Central memory CD8-positive, alpha-beta T cell (primary cell): Measurements from ENCODE around the gene INPP4B.
"Not testable (repeated sequence)": the region's sequence is repeated elsewhere in the genome, so short reads cannot be mapped to it uniquely, and the experiment has no call there.

Experiments
- ATAC-seq: fragments of 150-1000 bp; cut with Tn5 transposase; replicated peaks from 2 replicates; pipeline ENCODE4 v1.10.0; 2022; ENCODE audit warnings: mild to moderate bottlenecking, moderate FRiP score, moderate number of reproducible peaks; ENCODE audit not compliant: poor library complexity, severe bottlenecking; ENCODE audit errors: extremely low read depth
- DNase-seq, 2 donors: peaks; one replicate each; pipeline ENCODE4 v3.0.0; 2021; ENCODE audit warnings: low spot score in 2 of 2
- H3K27ac Mint-ChIP-seq: one replicate; pipeline ENCODE4 v1.8.0; 2022; ENCODE audit warnings: low read depth, mild to moderate bottlenecking, moderate library complexity, mixed read lengths
- H3K27me3 Mint-ChIP-seq: one replicate; pipeline ENCODE4 v1.8.0; 2022; ENCODE audit warnings: mixed read lengths
- H3K36me3 Mint-ChIP-seq: one replicate; pipeline ENCODE4 v1.8.0; 2022; ENCODE audit warnings: mild to moderate bottlenecking, moderate library complexity, mixed read lengths; ENCODE audit not compliant: insufficient read depth
- H3K4me1 Mint-ChIP-seq: one replicate; pipeline ENCODE4 v1.8.0; 2022; ENCODE audit warnings: mixed read lengths
- H3K4me3 Mint-ChIP-seq: one replicate; pipeline ENCODE4 v1.8.0; 2022; ENCODE audit warnings: mild to moderate bottlenecking, moderate library complexity, mixed read lengths
- H3K9me3 Mint-ChIP-seq: one replicate; pipeline ENCODE4 v1.8.0; 2022; ENCODE audit warnings: mixed read lengths

Gene INPP4B

GRCh38 chr4:142817442-142817841, 28.7 kb downstream of the INPP4B start:
- Mint-ChIP-seq H3K36me3 (no peaks in the 10 kb centered on the region), H3K27ac (no peak overlapping the region), H3K27me3 (peaks cover 9% of the 10 kb centered on the region), H3K4me3 (no peak overlapping the region), H3K4me1 (peaks cover 7% of the 10 kb centered on the region), H3K9me3 (no peaks in the 10 kb centered on the region)
- no peak for ATAC-seq
- no peak for DNase-seq

GRCh38 chr4:142815834-142816233, 30.3 kb downstream of the INPP4B start:
- Mint-ChIP-seq H3K4me3 (no peak overlapping the region), H3K27me3 (no peaks in the 10 kb centered on the region), H3K36me3 (no peaks in the 10 kb centered on the region), H3K27ac (no peak overlapping the region), H3K9me3 (no peaks in the 10 kb centered on the region), H3K4me1 (peaks cover 7% of the 10 kb centered on the region)
- no peak for ATAC-seq
- DNase-seq, result no peak

GRCh38 chr4:142813388-142813787, 32.7 kb downstream of the INPP4B start:
- DNase-seq (no peak), ATAC-seq (no peak)
- Mint-ChIP-seq H3K27me3 (no peaks in the 10 kb centered on the region), H3K4me3 (no peak overlapping the region), H3K36me3 (no peaks in the 10 kb centered on the region), H3K4me1 (peaks cover 7% of the 10 kb centered on the region), H3K27ac (no peak overlapping the region), H3K9me3 (no peaks in the 10 kb centered on the region)

- no peaks in the 10 kb centered on the region for H3K36me3 Mint-ChIP-seq
- ATAC-seq, result no peak
- no peaks in the 10 kb centered on the region for H3K4me1 Mint-ChIP-seq
- no peaks in the 10 kb centered on the region for H3K9me3 Mint-ChIP-seq
- H3K27ac Mint-ChIP-seq, result no peak overlapping the region
- DNase-seq, result no peak
- H3K4me3 Mint-ChIP-seq, result no peak overlapping the region
- H3K27me3 Mint-ChIP-seq, result no peaks in the 10 kb centered on the region
Observed at GRCh38 chr4:142812091-142812490, 34.0 kb downstream of the INPP4B start.

GRCh38 chr4:142811034-142811433, 35.1 kb downstream of the INPP4B start:
- ATAC-seq (no peak), DNase-seq (no peak)
- H3K4me3 Mint-ChIP-seq, result no peak overlapping the region
- H3K27ac Mint-ChIP-seq, result no peak overlapping the region
- H3K4me1 Mint-ChIP-seq, result no peaks in the 10 kb centered on the region
- no peaks in the 10 kb centered on the region for H3K36me3 Mint-ChIP-seq
- no peaks in the 10 kb centered on the region for H3K9me3 Mint-ChIP-seq
- H3K27me3 Mint-ChIP-seq, result no peaks in the 10 kb centered on the region

- no peaks in the 10 kb centered on the region for H3K27me3 Mint-ChIP-seq
- no peak overlapping the region for H3K27ac Mint-ChIP-seq
- ATAC-seq (no peak), DNase-seq (no peak)
- H3K4me3 Mint-ChIP-seq, result no peak overlapping the region
- no peaks in the 10 kb centered on the region for H3K9me3 Mint-ChIP-seq
- H3K36me3 Mint-ChIP-seq, result no peaks in the 10 kb centered on the region
- H3K4me1 Mint-ChIP-seq, result no peaks in the 10 kb centered on the region
Observed at GRCh38 chr4:142809559-142809958, 36.5 kb downstream of the INPP4B start.

- H3K27me3 Mint-ChIP-seq, result peaks cover 13% of the 10 kb centered on the region
- not testable (repeated sequence) for H3K4me1 Mint-ChIP-seq, H3K27ac Mint-ChIP-seq, H3K9me3 Mint-ChIP-seq, H3K4me3 Mint-ChIP-seq, DNase-seq, H3K36me3 Mint-ChIP-seq, ATAC-seq
Observed at GRCh38 chr4:142803879-142804278, 42.2 kb downstream of the INPP4B start.

- DNase-seq, result no peak
- ATAC-seq, result peak; percentile 19
- no peaks in the 10 kb centered on the region for H3K9me3 Mint-ChIP-seq
- no peak overlapping the region for H3K27ac Mint-ChIP-seq
- H3K4me3 Mint-ChIP-seq, result no peak overlapping the region
- H3K36me3 Mint-ChIP-seq, result no peaks in the 10 kb centered on the region
- peaks cover 23% of the 10 kb centered on the region for H3K27me3 Mint-ChIP-seq
- no peaks in the 10 kb centered on the region for H3K4me1 Mint-ChIP-seq
Observed at GRCh38 chr4:142801966-142802365, 44.1 kb downstream of the INPP4B start.

GRCh38 chr4:142781114-142781513, 65.0 kb downstream of the INPP4B start:
- no peak for DNase-seq
- ATAC-seq, result no peak
- no peak overlapping the region for H3K27ac Mint-ChIP-seq
- H3K36me3 Mint-ChIP-seq, result no peaks in the 10 kb centered on the region
- peaks cover 55% of the 10 kb centered on the region for H3K27me3 Mint-ChIP-seq
- H3K4me3 Mint-ChIP-seq, result no peak overlapping the region
- H3K9me3 Mint-ChIP-seq, result no peaks in the 10 kb centered on the region
- no peaks in the 10 kb centered on the region for H3K4me1 Mint-ChIP-seq

- H3K4me3 Mint-ChIP-seq, result no peak overlapping the region
- H3K27ac Mint-ChIP-seq, result no peak overlapping the region
- no peaks in the 10 kb centered on the region for H3K36me3 Mint-ChIP-seq
- peaks cover 44% of the 10 kb centered on the region for H3K27me3 Mint-ChIP-seq
- ATAC-seq (no peak), DNase-seq (no peak)
- H3K9me3 Mint-ChIP-seq, result no peaks in the 10 kb centered on the region
- no peaks in the 10 kb centered on the region for H3K4me1 Mint-ChIP-seq
Observed at GRCh38 chr4:142778900-142779299, 67.2 kb downstream of the INPP4B start.

GRCh38 chr4:142778430-142778829, 67.7 kb downstream of the INPP4B start:
- Mint-ChIP-seq H3K27me3 (peaks cover 44% of the 10 kb centered on the region), H3K36me3 (no peaks in the 10 kb centered on the region), H3K9me3 (no peaks in the 10 kb centered on the region), H3K27ac (no peak overlapping the region), H3K4me1 (no peaks in the 10 kb centered on the region), H3K4me3 (no peak overlapping the region)
- ATAC-seq (no peak), DNase-seq (no peak)

- no peak overlapping the region for H3K27ac Mint-ChIP-seq
- H3K27me3 Mint-ChIP-seq, result peaks cover 50% of the 10 kb centered on the region
- no peaks in the 10 kb centered on the region for H3K9me3 Mint-ChIP-seq
- H3K36me3 Mint-ChIP-seq, result no peaks in the 10 kb centered on the region
- no peak for DNase-seq
- no peak for ATAC-seq
- no peak overlapping the region for H3K4me3 Mint-ChIP-seq
- H3K4me1 Mint-ChIP-seq, result no peaks in the 10 kb centered on the region
Observed at GRCh38 chr4:142777045-142777743, 68.9 kb downstream of the INPP4B start.

- ATAC-seq, result no peak
- DNase-seq, result no peak
- peaks cover 49% of the 10 kb centered on the region for H3K27me3 Mint-ChIP-seq
- no peaks in the 10 kb centered on the region for H3K9me3 Mint-ChIP-seq
- no peak overlapping the region for H3K27ac Mint-ChIP-seq
- no peaks in the 10 kb centered on the region for H3K36me3 Mint-ChIP-seq
- no peak overlapping the region for H3K4me3 Mint-ChIP-seq
- H3K4me1 Mint-ChIP-seq, result no peaks in the 10 kb centered on the region
Observed at GRCh38 chr4:142776026-142776425, 70.1 kb downstream of the INPP4B start.
